ENCODE data around the gene FAM43B. TPM values are rescaled to one million over a fixed set of nuclear protein-coding genes. Genes with fewer than 3 reads are reported as not detected.

FAM43B gene
- total RNA-seq, 1 experiment from 2014 or later = 2.9 TPM

GRCh38 chr1:20533635-20534034, 18.7 kb upstream of the FAM43B start:
- no peak for ATAC-seq
- POLR2A ChIA-PET = no interaction called here
- CTCF ChIA-PET = interaction anchor here (1.1 to 1.8 kb wide), 2 partner anchors 11 to 42 kb away, joined by 3 to 5 read pairs; no protein-coding TSS in a partner anchor
- H3K36me3 Mint-ChIP-seq = no peaks in the 10 kb centered on the region
- 0 out of 2 replicates have a peak, but pooled peaks cover 3% of the 10 kb centered on the region for H3K4me1 Mint-ChIP-seq
- peaks cover 28% of the 10 kb centered on the region for H3K27me3 Mint-ChIP-seq (ENCODE audit: low read depth)
- H3K9me3 Mint-ChIP-seq = no peaks in the 10 kb centered on the region
- TF ChIP-seq NR3C1 (CRISPR knock-in tag; conservative IDR thresholded peaks at IDR 0.05; ENCODE audit: low read depth) = no peak
- no peak for TF ChIP-seq NR1H2 (CRISPR knock-in tag; IDR thresholded peaks at IDR 0.05)
- no peak for TF ChIP-seq ZMAT4 (CRISPR knock-in tag; IDR thresholded peaks at IDR 0.05)
- no peak for TF ChIP-seq ZBTB21 (CRISPR knock-in tag; IDR thresholded peaks at IDR 0.05; ENCODE audit: borderline replicate concordance)
- no peak for TF ChIP-seq CDX4 (CRISPR knock-in tag; IDR thresholded peaks at IDR 0.05; ENCODE audit: borderline replicate concordance)
- no peak for TF ChIP-seq IRF2 (CRISPR knock-in tag; IDR thresholded peaks at IDR 0.05; ENCODE audit: borderline replicate concordance, low read depth)
- no peak for TF ChIP-seq ZNF671 (CRISPR knock-in tag; IDR thresholded peaks at IDR 0.05)
- no peak for TF ChIP-seq CTCF (IDR thresholded peaks at IDR 0.05)
- TF ChIP-seq TEAD4 (CRISPR knock-in tag; IDR thresholded peaks at IDR 0.05) = no peak
- TF ChIP-seq GTF2I (CRISPR knock-in tag; conservative IDR thresholded peaks at IDR 0.05) = no peak
- TF ChIP-seq ARID4B (CRISPR knock-in tag; IDR thresholded peaks at IDR 0.05; ENCODE audit: borderline replicate concordance) = no peak
- H3K4me3 Mint-ChIP-seq = no peak overlapping the region
- no peak for DNase-seq (ENCODE audit: low spot score)
- no peak overlapping the region for H3K27ac Mint-ChIP-seq

DNA sequence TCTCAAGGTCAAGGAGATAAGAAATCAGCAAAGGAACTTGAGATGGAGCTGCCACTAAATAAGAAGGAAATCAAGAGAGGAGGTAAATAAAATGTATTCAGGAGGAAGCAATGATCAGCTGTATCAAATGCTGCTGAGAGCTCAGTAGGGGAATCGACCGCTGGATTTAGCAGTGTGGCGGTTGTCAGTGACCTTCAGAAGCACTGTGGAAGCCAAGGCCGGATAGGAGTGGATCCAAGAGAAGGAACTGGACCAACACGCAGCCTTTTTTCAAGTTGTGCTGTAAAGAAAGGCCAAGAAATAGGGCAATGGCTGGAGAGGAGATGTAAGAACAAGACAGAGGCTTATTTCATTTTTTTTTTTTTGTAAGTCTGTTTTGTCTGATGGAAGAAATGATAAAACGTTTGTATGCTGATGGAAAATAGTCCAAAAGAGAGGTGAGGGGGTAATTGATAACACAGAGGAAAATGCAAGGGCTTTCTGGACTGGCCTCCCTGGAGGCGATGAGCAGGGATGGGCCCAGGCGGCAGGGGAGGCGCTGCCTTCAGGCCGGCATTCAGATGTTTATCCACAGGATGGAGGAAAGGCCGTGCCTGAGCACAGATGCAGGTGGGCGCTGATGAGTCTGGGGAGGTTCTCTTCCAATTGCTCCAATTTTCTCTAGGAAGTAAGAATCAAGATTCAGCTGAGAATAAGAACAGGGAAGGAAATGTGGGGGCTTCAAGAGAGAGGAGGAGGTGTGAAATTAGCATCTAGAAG, 17.5 kb upstream of the FAM43B start:
- ChIA-PET POLR2A (no interaction called here), CTCF (interaction anchor here (1.0 to 1.1 kb wide), 2 partner anchors 12 to 99 kb away, joined by 3 read pairs; no protein-coding TSS in a partner anchor)
- no peak for TF ChIP-seq ZSCAN18 (CRISPR knock-in tag; IDR thresholded peaks at IDR 0.05)

More for the DNA sequence above, 17.5 kb upstream of the FAM43B start:
- Mint-ChIP-seq H3K36me3 (no peaks in the 10 kb centered on the region), H3K27me3 (ENCODE audit: low read depth) (peaks cover 22% of the 10 kb centered on the region), H3K9me3 (no peaks in the 10 kb centered on the region), H3K4me1 (0 out of 2 replicates have a peak, but pooled peaks cover 3% of the 10 kb centered on the region), H3K4me3 (no peak overlapping the region), H3K27ac (no peak overlapping the region)
- DNase-seq (ENCODE audit: low spot score) = no peak
- ATAC-seq = peak; percentile 44; the same call in 1 of the 2 replicates

Measured in WTC11 (cell line).